ENCODE data around the gene OR5C1.

The OR5C1 gene

GRCh38 chr9:122788831-122789230 lies at the start of gene OR5C1:
TSS of gene OR5C1 (plus strand) at chr9:122788933. CDS start at chr9:122788933, 0 bp downstream.
- Mint-ChIP-seq H3K36me3 (ENCODE audit: low read depth) (no peaks in the 10 kb centered on the region), H3K4me3 (no peak within 1 kb of the TSS), H3K4me1 (ENCODE audit: low read depth) (no peaks in the 10 kb centered on the region)

GRCh38 chr9:122742003-122742402 lies 46.7 kb upstream of the OR5C1 start, which contains the start of gene OR1L6:
TSS of gene OR1L6 (plus strand) at chr9:122742303. CDS start at chr9:122749848, 7,545 bp downstream.
- H3K4me3 Mint-ChIP-seq: no peak within 1 kb of the TSS
- H3K36me3 Mint-ChIP-seq (ENCODE audit: low read depth): no peaks in the 10 kb centered on the region
- H3K27me3 Mint-ChIP-seq: no peaks in the 10 kb centered on the region
- intact Hi-C loops (cut with micrococcal nuclease): no loop called here
- H3K9me3 Mint-ChIP-seq: peaks cover 13% of the 10 kb centered on the region
- H3K27ac Mint-ChIP-seq: no peak within 1 kb of the TSS
- no peaks in the 10 kb centered on the region for H3K4me1 Mint-ChIP-seq (ENCODE audit: low read depth)

More at GRCh38 chr9:122788831-122789230, at the start of gene OR5C1:
- intact Hi-C loops (cut with micrococcal nuclease): no loop called here
- H3K27ac Mint-ChIP-seq: no peak within 1 kb of the TSS
- H3K9me3 Mint-ChIP-seq: no peaks in the 10 kb centered on the region
- H3K27me3 Mint-ChIP-seq: peaks cover 2% of the 10 kb centered on the region

GRCh38 chr9:122754825-122755224 lies 33.9 kb upstream of the OR5C1 start:
- intact Hi-C loops (cut with micrococcal nuclease): no loop called here
- peaks cover 52% of the 10 kb centered on the region for H3K9me3 Mint-ChIP-seq
- H3K27me3 Mint-ChIP-seq: no peaks in the 10 kb centered on the region
- no peak overlapping the region for H3K27ac Mint-ChIP-seq
- no peaks in the 10 kb centered on the region for H3K36me3 Mint-ChIP-seq (ENCODE audit: low read depth)
- H3K4me1 Mint-ChIP-seq (ENCODE audit: low read depth): no peaks in the 10 kb centered on the region
- no peak overlapping the region for H3K4me3 Mint-ChIP-seq

- no peaks in the 10 kb centered on the region for H3K4me1 Mint-ChIP-seq (ENCODE audit: low read depth)
- intact Hi-C loops (cut with micrococcal nuclease): no loop called here
- H3K4me3 Mint-ChIP-seq: no peak overlapping the region
- H3K27me3 Mint-ChIP-seq: peaks cover 4% of the 10 kb centered on the region
- no peaks in the 10 kb centered on the region for H3K36me3 Mint-ChIP-seq (ENCODE audit: low read depth)
- peaks cover 41% of the 10 kb centered on the region for H3K9me3 Mint-ChIP-seq
- H3K27ac Mint-ChIP-seq: no peak overlapping the region
Measured at GRCh38 chr9:122767817-122768216, 20.9 kb upstream of the OR5C1 start.

GRCh38 chr9:122777052-122777451 lies 11.7 kb upstream of the OR5C1 start:
- no peaks in the 10 kb centered on the region for H3K27me3 Mint-ChIP-seq
- intact Hi-C loops (cut with micrococcal nuclease): no loop called here
- no peaks in the 10 kb centered on the region for H3K4me1 Mint-ChIP-seq (ENCODE audit: low read depth)
- no peaks in the 10 kb centered on the region for H3K36me3 Mint-ChIP-seq (ENCODE audit: low read depth)
- H3K9me3 Mint-ChIP-seq: peaks cover 15% of the 10 kb centered on the region
- H3K27ac Mint-ChIP-seq: no peak overlapping the region
- no peak overlapping the region for H3K4me3 Mint-ChIP-seq

GRCh38 chr9:122777935-122778627 lies 10.7 kb upstream of the OR5C1 start:
- intact Hi-C loops (cut with micrococcal nuclease): no loop called here
- no peaks in the 10 kb centered on the region for H3K36me3 Mint-ChIP-seq (ENCODE audit: low read depth)
- H3K27ac Mint-ChIP-seq: no peak overlapping the region
- no peaks in the 10 kb centered on the region for H3K27me3 Mint-ChIP-seq
- H3K4me1 Mint-ChIP-seq (ENCODE audit: low read depth): no peaks in the 10 kb centered on the region
- no peak overlapping the region for H3K4me3 Mint-ChIP-seq
- peaks cover 9% of the 10 kb centered on the region for H3K9me3 Mint-ChIP-seq

GRCh38 chr9:122779181-122779580 lies 9.6 kb upstream of the OR5C1 start:
- H3K36me3 Mint-ChIP-seq (ENCODE audit: low read depth): no peaks in the 10 kb centered on the region
- no peaks in the 10 kb centered on the region for H3K27me3 Mint-ChIP-seq
- intact Hi-C loops (cut with micrococcal nuclease): no loop called here
- H3K27ac Mint-ChIP-seq: no peak overlapping the region
- H3K9me3 Mint-ChIP-seq: no peaks in the 10 kb centered on the region
- H3K4me3 Mint-ChIP-seq: no peak overlapping the region
- H3K4me1 Mint-ChIP-seq (ENCODE audit: low read depth): no peaks in the 10 kb centered on the region

- no peak overlapping the region for H3K27ac Mint-ChIP-seq
- intact Hi-C loops (cut with micrococcal nuclease): no loop called here
- no peaks in the 10 kb centered on the region for H3K4me1 Mint-ChIP-seq (ENCODE audit: low read depth)
- H3K9me3 Mint-ChIP-seq: no peaks in the 10 kb centered on the region
- H3K4me3 Mint-ChIP-seq: no peak overlapping the region
- H3K27me3 Mint-ChIP-seq: no peaks in the 10 kb centered on the region
- H3K36me3 Mint-ChIP-seq (ENCODE audit: low read depth): no peaks in the 10 kb centered on the region
Measured at GRCh38 chr9:122780026-122780425, 8.7 kb upstream of the OR5C1 start.

- no peaks in the 10 kb centered on the region for H3K9me3 Mint-ChIP-seq
- H3K4me1 Mint-ChIP-seq (ENCODE audit: low read depth): no peaks in the 10 kb centered on the region
- no peaks in the 10 kb centered on the region for H3K36me3 Mint-ChIP-seq (ENCODE audit: low read depth)
- H3K27ac Mint-ChIP-seq: no peak overlapping the region
- intact Hi-C loops (cut with micrococcal nuclease): no loop called here
- no peak overlapping the region for H3K4me3 Mint-ChIP-seq
- H3K27me3 Mint-ChIP-seq: no peaks in the 10 kb centered on the region
Measured at GRCh38 chr9:122781671-122782070, 7.1 kb upstream of the OR5C1 start.

- no peaks in the 10 kb centered on the region for H3K4me1 Mint-ChIP-seq (ENCODE audit: low read depth)
- no peaks in the 10 kb centered on the region for H3K36me3 Mint-ChIP-seq (ENCODE audit: low read depth)
- H3K27ac Mint-ChIP-seq: no peak overlapping the region
- no peaks in the 10 kb centered on the region for H3K9me3 Mint-ChIP-seq
- no peaks in the 10 kb centered on the region for H3K27me3 Mint-ChIP-seq
- H3K4me3 Mint-ChIP-seq: no peak overlapping the region
- intact Hi-C loops (cut with micrococcal nuclease): no loop called here
Measured at GRCh38 chr9:122785269-122785668, 3.5 kb upstream of the OR5C1 start.

- H3K27ac Mint-ChIP-seq: no peak overlapping the region
Measured at GRCh38 chr9:122786338-122786737, 2.4 kb upstream of the OR5C1 start.

GRCh38 chr9:122789256-122790046 lies 718 bp downstream of the OR5C1 start:
- H3K27ac Mint-ChIP-seq: no peak overlapping the region
- H3K4me1 Mint-ChIP-seq (ENCODE audit: low read depth): no peaks in the 10 kb centered on the region
- peaks cover 2% of the 10 kb centered on the region for H3K27me3 Mint-ChIP-seq
- H3K36me3 Mint-ChIP-seq (ENCODE audit: low read depth): no peaks in the 10 kb centered on the region
- intact Hi-C loops (cut with micrococcal nuclease): no loop called here
- H3K4me3 Mint-ChIP-seq: no peak overlapping the region
- no peaks in the 10 kb centered on the region for H3K9me3 Mint-ChIP-seq

More at GRCh38 chr9:122786338-122786737, 2.4 kb upstream of the OR5C1 start:
- no peaks in the 10 kb centered on the region for H3K36me3 Mint-ChIP-seq (ENCODE audit: low read depth)
- no peaks in the 10 kb centered on the region for H3K9me3 Mint-ChIP-seq
- H3K4me1 Mint-ChIP-seq (ENCODE audit: low read depth): no peaks in the 10 kb centered on the region
- H3K27me3 Mint-ChIP-seq: peaks cover 1% of the 10 kb centered on the region
- intact Hi-C loops (cut with micrococcal nuclease): no loop called here
- H3K4me3 Mint-ChIP-seq: no peak overlapping the region

- H3K27me3 Mint-ChIP-seq: peaks cover 2% of the 10 kb centered on the region
- H3K27ac Mint-ChIP-seq: no peak overlapping the region
- intact Hi-C loops (cut with micrococcal nuclease): no loop called here
- no peaks in the 10 kb centered on the region for H3K36me3 Mint-ChIP-seq (ENCODE audit: low read depth)
- H3K4me1 Mint-ChIP-seq (ENCODE audit: low read depth): no peaks in the 10 kb centered on the region
- no peaks in the 10 kb centered on the region for H3K9me3 Mint-ChIP-seq
- H3K4me3 Mint-ChIP-seq: no peak overlapping the region
Measured at GRCh38 chr9:122791872-122792669, 3.3 kb downstream of the OR5C1 start.
